Activated naive CD4-positive, alpha-beta T cell treated with anti-CD3 and anti-CD28 coated beads, Interleukin-2, amount 10 ng/mL, durations not matched to agents 7 days and 5 days (primary cell): ENCODE measurements around the gene PALD1.
"Not testable (repeated sequence)": the region's sequence is repeated elsewhere in the genome, so short reads cannot be mapped to it uniquely, and the experiment has no call there.

Experiments
- CTCF ChIA-PET: fragments of 350-600 bp; sonication (Branson Sonifier 250); formaldehyde crosslinking; loops from one replicate; lab custom pipeline; 2021; ENCODE audit warnings: antibody characterized with exemption; lab: Charles Lee
- DNase-seq: peaks from one replicate; pipeline ENCODE4 v3.0.0-alpha.2; 2020
- H3K27ac Mint-ChIP-seq: one replicate; pipeline ENCODE4 v1.8.0; 2021; ENCODE audit warnings: mild to moderate bottlenecking, moderate library complexity, mixed read lengths
- H3K27me3 Mint-ChIP-seq: one replicate; pipeline ENCODE4 v1.8.0; 2021; ENCODE audit warnings: mild to moderate bottlenecking, mixed read lengths
- H3K36me3 Mint-ChIP-seq: one replicate; pipeline ENCODE4 v1.8.0; 2021; ENCODE audit warnings: mixed read lengths
- H3K4me1 Mint-ChIP-seq: one replicate; pipeline ENCODE4 v1.8.0; 2021; ENCODE audit warnings: mixed read lengths
- H3K4me3 Mint-ChIP-seq: one replicate; pipeline ENCODE4 v1.8.0; 2021; ENCODE audit warnings: mild to moderate bottlenecking, moderate library complexity, mixed read lengths
- H3K9me3 Mint-ChIP-seq: one replicate; pipeline ENCODE4 v1.8.0; 2021; ENCODE audit warnings: mixed read lengths

Gene PALD1

GRCh38 chr10:70568113-70568512 is 89.5 kb downstream of the PALD1 start:
- Mint-ChIP-seq H3K27me3 (peaks cover 46% of the 10 kb centered on the region), H3K27ac (no peak overlapping the region), H3K4me1 (peaks cover 10% of the 10 kb centered on the region), H3K36me3 (no peaks in the 10 kb centered on the region), H3K9me3 (no peaks in the 10 kb centered on the region), H3K4me3 (no peak overlapping the region)
- CTCF ChIA-PET: interaction anchor here (2.0 kb wide), 1 partner anchor 9 kb away, joined by 7 read pairs; no protein-coding TSS in a partner anchor
- DNase-seq: no peak

- H3K27ac Mint-ChIP-seq: no peak overlapping the region
- no peak for DNase-seq
- peaks cover 42% of the 10 kb centered on the region for H3K27me3 Mint-ChIP-seq
- H3K36me3 Mint-ChIP-seq: no peaks in the 10 kb centered on the region
- peaks cover 5% of the 10 kb centered on the region for H3K4me1 Mint-ChIP-seq
- H3K4me3 Mint-ChIP-seq: no peak overlapping the region
- CTCF ChIA-PET: interaction anchor here (2.0 kb wide), 1 partner anchor 10 kb away, joined by 7 read pairs; no protein-coding TSS in a partner anchor
- H3K9me3 Mint-ChIP-seq: no peaks in the 10 kb centered on the region
These were observed 90.4 kb downstream of the PALD1 start for GRCh38 chr10:70568781-70569495.

GRCh38 chr10:70571236-70571635 is 92.7 kb downstream of the PALD1 start:
- Mint-ChIP-seq H3K9me3 (no peaks in the 10 kb centered on the region), H3K4me3 (no peak overlapping the region), H3K36me3 (no peaks in the 10 kb centered on the region), H3K4me1 (peaks cover 12% of the 10 kb centered on the region), H3K27ac (no peak overlapping the region), H3K27me3 (peaks cover 47% of the 10 kb centered on the region)
- no peak for DNase-seq
- CTCF ChIA-PET: interaction anchor here (1.7 kb wide), 1 partner anchor 12 kb away, joined by 4 read pairs; no protein-coding TSS in a partner anchor

GRCh38 chr10:70571636-70572439 is 93.3 kb downstream of the PALD1 start:
- H3K4me3 Mint-ChIP-seq: no peak overlapping the region
- CTCF ChIA-PET: interaction anchor here (0.9 to 1.7 kb wide), 2 partner anchors 13 to 168 kb away, joined by 3 to 4 read pairs; no protein-coding TSS in a partner anchor
- H3K4me1 Mint-ChIP-seq: peaks cover 18% of the 10 kb centered on the region
- no peaks in the 10 kb centered on the region for H3K9me3 Mint-ChIP-seq
- H3K27ac Mint-ChIP-seq: peak overlapping the region; percentile 67
- H3K36me3 Mint-ChIP-seq: no peaks in the 10 kb centered on the region
- peaks cover 48% of the 10 kb centered on the region for H3K27me3 Mint-ChIP-seq
- DNase-seq: no peak

- no peaks in the 10 kb centered on the region for H3K9me3 Mint-ChIP-seq
- no peak overlapping the region for H3K4me3 Mint-ChIP-seq
- no peak overlapping the region for H3K27ac Mint-ChIP-seq
- DNase-seq: no peak
- peaks cover 38% of the 10 kb centered on the region for H3K4me1 Mint-ChIP-seq
- H3K36me3 Mint-ChIP-seq: no peaks in the 10 kb centered on the region
- peaks cover 43% of the 10 kb centered on the region for H3K27me3 Mint-ChIP-seq
- CTCF ChIA-PET: interaction anchor here (1.4 to 1.9 kb wide), 2 partner anchors 13 to 15 kb away, joined by 3 to 4 read pairs; no protein-coding TSS in a partner anchor
These were observed 95.3 kb downstream of the PALD1 start for GRCh38 chr10:70573599-70574506.

- peak overlapping the region; percentile 29 for H3K27ac Mint-ChIP-seq
- H3K4me1 Mint-ChIP-seq: peaks cover 49% of the 10 kb centered on the region
- CTCF ChIA-PET: interaction anchor here (1.5 to 2.1 kb wide), 2 partner anchors 16 to 43 kb away, joined by 5 to 12 read pairs; no protein-coding TSS in a partner anchor
These were observed 96.9 kb downstream of the PALD1 start for GRCh38 chr10:70575486-70575873.

GRCh38 chr10:70575874-70576802 is 97.6 kb downstream of the PALD1 start:
- peaks cover 41% of the 10 kb centered on the region for H3K27me3 Mint-ChIP-seq
- peak overlapping the region; percentile 29 for H3K27ac Mint-ChIP-seq
- CTCF ChIA-PET: interaction anchor here (0.9 to 2.1 kb wide), 3 partner anchors 15 to 42 kb away, joined by 3 to 12 read pairs (median 5); no protein-coding TSS in a partner anchor
- H3K4me3 Mint-ChIP-seq: no peak overlapping the region
- DNase-seq: no peak
- H3K9me3 Mint-ChIP-seq: no peaks in the 10 kb centered on the region
- peaks cover 2% of the 10 kb centered on the region for H3K36me3 Mint-ChIP-seq
- H3K4me1 Mint-ChIP-seq: peaks cover 49% of the 10 kb centered on the region

More at GRCh38 chr10:70575486-70575873, 96.9 kb downstream of the PALD1 start:
- Mint-ChIP-seq H3K36me3 (peaks cover 2% of the 10 kb centered on the region), H3K4me3 (no peak overlapping the region), H3K27me3 (peaks cover 42% of the 10 kb centered on the region), H3K9me3 (no peaks in the 10 kb centered on the region)
- DNase-seq: no peak

- H3K4me1 Mint-ChIP-seq: peaks cover 49% of the 10 kb centered on the region
- H3K27ac Mint-ChIP-seq: no peak overlapping the region
- CTCF ChIA-PET: interaction anchor here (0.9 to 2.1 kb wide), 2 partner anchors 16 to 18 kb away, joined by 3 to 12 read pairs; no protein-coding TSS in a partner anchor
- no peak overlapping the region for H3K4me3 Mint-ChIP-seq
- peaks cover 2% of the 10 kb centered on the region for H3K36me3 Mint-ChIP-seq
- peaks cover 35% of the 10 kb centered on the region for H3K27me3 Mint-ChIP-seq
- DNase-seq: no peak
- H3K9me3 Mint-ChIP-seq: no peaks in the 10 kb centered on the region
These were observed 98.4 kb downstream of the PALD1 start for GRCh38 chr10:70576803-70577517.

- Mint-ChIP-seq H3K27me3 (peaks cover 41% of the 10 kb centered on the region), H3K36me3 (peaks cover 2% of the 10 kb centered on the region), H3K27ac (peak overlapping the region; percentile 89), H3K4me1 (peaks cover 49% of the 10 kb centered on the region), H3K9me3 (no peaks in the 10 kb centered on the region), H3K4me3 (peak overlapping the region; percentile 33)
- CTCF ChIA-PET: interaction anchor here (1.1 kb wide), 1 partner anchor 19 kb away, joined by 5 read pairs; no protein-coding TSS in a partner anchor
- peak; percentile 77 for DNase-seq
These were observed 99.9 kb downstream of the PALD1 start for GRCh38 chr10:70578371-70578947.

GRCh38 chr10:70579234-70580002 is 100.9 kb downstream of the PALD1 start:
- CTCF ChIA-PET: interaction anchor here (1.0 kb wide), 2 partner anchors 20 to 179 kb away, joined by 4 to 7 read pairs; no protein-coding TSS in a partner anchor
- Mint-ChIP-seq H3K9me3 (no peaks in the 10 kb centered on the region), H3K4me3 (peak overlapping the region; percentile 22), H3K36me3 (peaks cover 2% of the 10 kb centered on the region), H3K27ac (peak overlapping the region; percentile 89), H3K4me1 (peaks cover 49% of the 10 kb centered on the region), H3K27me3 (peaks cover 47% of the 10 kb centered on the region)
- DNase-seq: peak; percentile 46

- H3K4me3 Mint-ChIP-seq, H3K9me3 Mint-ChIP-seq, H3K27ac Mint-ChIP-seq, H3K36me3 Mint-ChIP-seq, DNase-seq, CTCF ChIA-PET: not testable (repeated sequence)
- H3K4me1 Mint-ChIP-seq: peaks cover 42% of the 10 kb centered on the region
- H3K27me3 Mint-ChIP-seq: peaks cover 51% of the 10 kb centered on the region
These were observed 102.6 kb downstream of the PALD1 start for GRCh38 chr10:70581176-70581575.
